ENCODE data around the gene RPAP3.

The RPAP3 gene

GRCh38 chr12:47722136-47722834 is 16.5 kb upstream of the RPAP3 start:
- DNase-seq: no peak

DNA sequence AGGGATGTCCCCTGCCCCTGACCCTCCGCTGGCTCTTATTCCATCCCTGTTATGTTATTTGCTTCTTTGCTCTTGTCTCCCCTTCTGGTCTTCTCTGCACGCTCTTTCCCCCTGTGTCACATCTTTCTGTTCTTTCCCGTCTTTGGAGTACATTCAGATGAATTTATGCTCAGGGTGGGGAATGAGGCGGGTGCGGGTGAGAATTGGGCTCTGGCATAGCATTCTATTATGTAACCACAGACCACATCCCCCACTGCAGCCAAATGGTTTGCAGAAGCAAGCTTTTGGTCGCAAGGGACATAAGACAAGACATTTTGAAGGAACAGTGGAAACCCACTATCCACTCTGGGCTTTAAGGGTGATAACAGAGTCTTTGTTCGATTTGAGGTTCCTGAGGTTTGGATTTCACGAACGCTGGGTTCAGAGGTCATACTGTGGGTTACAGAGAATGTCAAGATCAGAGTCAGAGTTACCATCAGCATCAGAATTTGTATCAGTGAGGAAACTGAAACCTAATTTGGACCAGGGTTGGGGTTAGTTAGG is 15.7 kb upstream of the RPAP3 start:
- DNase-seq: no peak

- DNase-seq: no peak
Measured at GRCh38 chr12:47718531-47718930, 12.7 kb upstream of the RPAP3 start.

DNA sequence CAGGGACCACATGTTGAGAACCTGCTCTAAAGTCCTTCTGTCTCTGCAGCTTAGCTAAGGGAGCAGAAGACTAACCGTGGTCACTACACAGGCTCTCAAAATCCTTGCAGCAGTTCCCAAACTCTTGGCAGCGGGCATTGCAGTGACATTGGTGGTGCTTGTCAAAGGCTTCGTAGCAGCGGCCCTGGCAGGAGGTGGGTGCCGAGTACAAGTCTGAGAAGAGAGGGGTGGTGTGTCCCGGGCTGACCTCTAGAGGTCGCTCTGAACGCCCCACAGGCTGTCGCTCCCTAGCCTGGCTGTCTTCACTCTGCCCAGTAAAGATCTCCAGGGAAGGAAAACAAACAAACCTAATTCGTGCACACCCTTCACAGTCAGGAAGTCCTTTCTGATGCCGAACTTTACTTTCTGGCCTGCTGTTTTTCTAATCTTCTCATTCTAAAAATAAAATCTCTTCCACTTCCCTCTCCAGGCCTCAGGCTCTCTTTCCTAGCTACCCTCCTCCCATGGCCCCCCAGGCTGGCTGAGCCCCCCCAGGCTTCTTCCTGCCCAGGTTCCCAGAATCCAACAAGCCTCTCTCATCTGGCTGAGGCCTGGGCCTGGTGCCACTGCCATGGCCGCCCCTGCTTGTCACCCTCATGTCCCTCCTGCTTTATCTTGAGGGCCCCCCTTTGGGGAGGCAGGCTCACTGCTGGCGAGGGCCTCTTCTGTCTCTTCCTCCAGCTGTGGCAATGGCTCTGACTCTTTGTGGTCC is 11.8 kb upstream of the RPAP3 start:
- DNase-seq: peak in 54 of 58 donors; percentile 33 to 90 (median 68)

- no peak for DNase-seq
Measured at GRCh38 chr12:47717046-47717442, 11.2 kb upstream of the RPAP3 start.

- DNase-seq: no peak
Measured at GRCh38 chr12:47715877-47716548, 10.2 kb upstream of the RPAP3 start.

DNA sequence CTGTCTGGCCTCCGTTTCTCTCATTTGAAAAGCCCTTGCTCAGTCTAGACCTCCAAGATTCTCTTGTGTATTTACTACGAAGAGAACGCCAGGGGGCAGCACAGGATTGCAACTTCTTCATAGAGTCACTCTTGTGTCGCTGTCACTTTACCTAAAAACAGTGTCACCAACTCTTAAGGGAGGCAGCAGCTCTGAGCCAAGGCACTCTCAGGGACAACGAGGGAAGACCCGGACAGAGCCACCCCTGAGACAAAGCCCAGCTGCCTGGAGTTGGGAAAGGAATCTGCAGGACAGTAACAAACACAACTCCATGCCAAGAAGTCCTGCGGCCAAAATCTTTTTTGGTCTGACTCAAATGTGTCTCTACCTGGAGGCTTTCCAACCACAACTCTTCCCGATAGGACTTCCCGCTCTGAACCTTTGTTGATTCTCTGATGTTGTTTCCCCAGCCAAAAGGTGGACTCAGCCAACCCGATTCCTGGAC is 9.6 kb upstream of the RPAP3 start:
- DNase-seq: peak in 54 of 58 donors; percentile 22 to 90 (median 64)

DNA sequence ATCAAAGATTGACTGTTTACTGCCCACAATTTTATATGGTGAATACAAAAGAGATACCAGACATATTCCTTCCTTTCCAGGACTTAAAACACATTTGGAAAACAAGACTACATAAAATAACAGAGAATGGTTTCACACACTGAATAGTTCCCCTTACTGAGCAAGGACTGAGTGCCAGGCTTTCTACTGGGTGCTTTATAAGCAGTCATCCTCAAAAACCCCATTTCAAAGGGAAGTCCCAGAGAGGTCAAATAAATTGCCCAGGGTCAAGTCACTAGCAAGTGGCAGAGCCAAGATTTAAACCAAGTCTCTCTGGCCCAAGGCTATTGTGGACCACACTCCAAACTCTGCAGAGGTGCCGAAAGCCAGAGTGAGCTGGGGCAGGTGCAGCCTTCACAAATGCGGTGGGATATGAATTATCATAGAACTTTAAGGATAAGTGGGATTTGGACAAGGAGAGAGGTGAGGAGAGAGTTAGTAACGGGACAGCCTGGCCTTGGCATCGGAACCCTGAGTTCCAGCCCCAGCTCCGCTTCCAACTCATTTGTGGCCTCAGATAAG is 9.1 kb upstream of the RPAP3 start:
- no peak for DNase-seq

DNA sequence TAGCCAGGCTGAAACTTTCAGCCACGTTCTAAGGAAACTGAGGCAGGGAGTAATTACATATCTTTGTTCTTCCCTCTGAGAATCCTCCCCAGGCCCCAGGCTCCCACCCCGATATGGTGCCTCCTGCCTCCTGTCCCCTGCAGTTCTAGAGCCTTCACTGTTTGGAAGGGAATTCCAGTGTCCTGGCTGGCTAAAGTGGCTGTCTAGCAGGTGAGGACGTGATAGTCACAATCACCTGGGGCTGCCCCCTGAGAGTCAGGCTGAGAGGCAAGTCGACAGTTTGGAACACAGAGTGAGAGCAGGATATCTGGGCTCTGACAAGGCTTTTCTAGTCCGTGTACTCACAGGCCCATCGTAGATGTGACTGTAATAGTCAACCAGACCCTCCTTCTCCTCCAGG is 6.3 kb upstream of the RPAP3 start:
- DNase-seq: no peak

DNA sequence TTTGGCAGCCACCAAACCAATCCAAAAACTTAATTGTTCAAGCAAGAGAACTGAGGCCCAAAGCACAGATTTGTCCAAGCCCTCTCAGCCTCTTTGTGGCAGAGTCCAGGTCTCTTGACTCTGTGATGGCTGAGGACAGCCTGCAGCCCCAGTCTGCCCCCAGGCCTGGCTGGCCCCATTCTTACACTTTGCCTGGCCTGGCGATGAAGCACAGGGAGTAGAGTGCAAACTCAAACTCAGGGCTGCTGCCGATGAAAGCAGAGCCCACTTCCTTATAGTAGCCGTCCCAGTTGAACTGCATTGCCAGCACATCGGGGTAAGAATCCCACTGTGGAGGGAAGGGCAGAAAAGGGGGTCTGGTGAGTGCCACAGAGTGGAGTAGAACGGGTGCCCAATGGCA is 5.6 kb upstream of the RPAP3 start:
- DNase-seq: no peak

DNA sequence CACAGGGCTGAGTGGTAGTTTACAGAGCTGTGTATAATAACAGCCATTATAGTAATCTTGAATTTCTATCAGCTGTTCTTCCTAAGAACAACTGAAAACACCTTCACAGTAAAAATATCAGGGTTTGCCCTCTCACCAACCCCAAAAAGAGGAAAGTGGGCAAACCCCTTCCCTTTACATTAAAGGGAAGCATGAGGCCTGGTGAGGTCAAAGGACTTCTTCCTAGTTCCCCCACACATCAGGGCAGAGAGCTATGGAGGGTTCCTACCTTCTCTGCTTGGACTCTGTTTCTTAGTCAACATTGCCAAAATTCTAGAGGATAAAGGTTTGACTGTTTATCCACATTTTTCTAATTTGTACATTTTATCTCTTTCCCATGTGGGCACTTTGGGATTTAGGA is 4.4 kb upstream of the RPAP3 start:
- no peak for DNase-seq

DNA sequence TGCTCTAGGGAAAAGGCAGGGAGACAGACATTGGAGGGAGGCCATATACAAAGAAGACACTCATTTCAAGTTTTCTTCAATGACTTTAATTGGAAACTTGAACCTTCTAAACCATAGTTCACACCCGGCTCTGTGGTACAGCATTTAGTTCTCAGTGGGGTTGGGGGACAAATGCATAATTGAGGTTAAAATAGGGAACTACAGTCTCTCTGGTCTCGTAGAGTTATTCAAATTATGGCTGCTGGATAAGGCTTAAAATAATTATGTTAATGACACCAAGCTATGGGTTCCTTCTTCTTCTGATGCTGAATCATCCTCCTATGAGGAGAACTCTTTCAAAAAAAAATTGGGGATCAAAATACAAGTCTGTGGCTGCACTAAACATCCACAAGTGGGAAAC is 3.8 kb upstream of the RPAP3 start:
- DNase-seq: no peak

DNA sequence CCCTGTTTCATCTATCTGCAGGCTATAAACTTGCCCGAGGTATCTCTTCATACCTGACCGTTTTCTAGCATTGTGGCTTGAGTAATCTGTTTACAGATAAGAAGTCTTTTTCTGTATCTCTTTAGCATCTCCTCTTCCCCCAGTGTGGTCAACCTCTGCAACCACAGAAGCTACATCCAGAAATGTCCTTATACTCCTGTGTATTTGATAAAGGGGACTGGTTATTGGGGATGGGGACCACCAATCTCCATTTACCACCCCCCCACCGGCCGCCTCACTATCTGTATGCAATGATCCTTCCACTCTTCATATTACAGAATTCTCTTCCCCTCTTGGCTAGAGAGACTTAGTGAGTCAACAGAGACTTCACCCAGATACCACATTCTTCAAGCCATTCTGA is 3.4 kb upstream of the RPAP3 start:
- DNase-seq: no peak

DNA sequence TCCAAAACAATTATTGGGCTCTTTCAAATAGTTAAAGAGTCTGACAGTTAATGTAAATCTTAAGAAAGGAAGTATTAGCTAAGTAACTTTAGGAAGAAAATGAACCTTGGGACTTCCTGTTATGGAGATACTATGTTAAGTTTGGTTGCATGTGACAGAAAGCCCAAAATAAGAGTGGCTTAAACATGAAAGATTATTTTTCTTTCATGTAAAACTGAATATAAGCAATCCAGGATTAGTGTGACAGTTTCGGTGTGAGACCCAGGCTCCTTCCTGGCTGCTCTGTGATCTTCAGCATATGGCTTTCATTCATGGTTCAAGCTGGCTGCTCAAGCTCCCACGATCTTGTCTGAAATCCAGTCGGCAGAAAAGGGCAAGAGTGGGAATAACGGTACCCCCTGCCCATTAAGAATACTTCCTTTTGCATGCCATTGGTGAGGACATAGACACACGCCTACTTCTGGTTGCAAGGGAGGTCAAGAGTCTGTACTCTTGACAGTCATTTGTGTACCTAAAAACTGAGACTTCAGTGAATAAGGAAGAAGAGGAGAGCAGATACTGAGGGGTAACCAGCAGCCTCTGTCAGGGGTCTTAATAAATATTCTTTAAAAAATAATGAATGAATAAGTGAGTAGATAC is 2.2 kb upstream of the RPAP3 start:
- DNase-seq: no peak

DNA sequence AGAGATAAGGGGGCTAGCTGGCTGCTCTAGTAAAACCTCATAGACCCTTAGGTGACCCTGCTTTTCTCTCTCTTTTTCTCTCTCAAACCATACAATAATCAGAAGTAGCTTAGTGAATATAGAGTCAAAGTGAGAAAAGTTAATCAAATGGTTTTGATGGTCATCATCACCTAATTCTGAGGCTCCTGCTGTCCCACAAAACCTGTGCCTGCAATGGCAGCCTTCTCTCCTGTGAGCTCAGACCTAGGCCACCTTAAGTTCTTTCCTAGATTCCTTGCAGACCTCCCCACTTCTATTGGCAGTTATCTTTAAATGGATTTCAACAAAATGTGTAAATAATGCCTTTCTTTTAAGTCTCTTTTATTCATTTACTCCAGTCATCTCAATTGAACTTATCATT is 1.5 kb upstream of the RPAP3 start:
- DNase-seq: no peak

DNA sequence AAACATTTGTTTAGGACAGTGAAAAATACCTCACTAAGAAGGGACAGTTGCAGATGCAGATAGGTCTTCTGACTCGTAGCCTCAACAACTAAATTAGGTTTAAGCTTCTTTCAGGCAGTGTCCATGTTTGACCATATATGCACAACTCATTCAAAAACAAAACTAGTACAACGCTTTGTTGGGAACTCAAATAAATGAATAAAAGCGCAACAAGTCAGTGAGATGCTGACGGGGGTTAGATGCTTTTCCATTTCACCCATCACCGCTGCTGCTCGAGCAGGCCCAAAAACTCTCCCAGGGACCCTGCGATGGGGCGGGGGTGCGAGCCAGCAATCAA is 633 bp downstream of the RPAP3 start:
- no peak for DNase-seq

- DNase-seq: no peak
Measured at GRCh38 chr12:47704719-47705118, 1.1 kb downstream of the RPAP3 start.

- DNase-seq: no peak
Measured at GRCh38 chr12:47700263-47700662, 5.6 kb downstream of the RPAP3 start.

- DNase-seq: no peak
Measured at GRCh38 chr12:47698631-47699030, 7.2 kb downstream of the RPAP3 start.

DNA sequence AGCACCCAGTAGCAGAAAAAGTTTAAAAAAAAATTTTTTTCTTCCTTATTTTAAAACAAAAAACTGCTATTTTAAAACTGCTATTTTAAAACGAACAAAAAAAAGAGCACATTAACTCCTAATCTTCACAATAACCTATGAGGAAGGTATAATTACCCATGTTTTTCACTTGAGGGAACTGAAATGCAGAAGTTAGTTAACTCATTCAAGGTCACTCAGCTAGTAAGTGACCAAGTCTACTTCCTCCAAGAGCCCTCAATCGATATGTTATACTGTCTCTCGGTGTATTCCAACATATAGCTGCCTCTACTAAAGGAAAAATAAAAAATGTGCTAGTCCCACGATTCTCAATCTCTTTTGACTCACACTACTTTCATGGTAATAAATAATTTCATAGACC is 7.8 kb downstream of the RPAP3 start:
- DNase-seq: no peak

- DNase-seq: no peak
Measured at GRCh38 chr12:47689215-47689614, 16.6 kb downstream of the RPAP3 start.
